HepG2 (cell line): Measurements from ENCODE around the gene VKORC1. TPM values are rescaled to one million over a fixed set of nuclear protein-coding genes. Genes with fewer than 3 reads are reported as not detected.
A peak's percentile ranks its signal among the peaks of the same experiment; 100 is the strongest.

Experiments used
- CEBPZ ChIP-seq: IDR thresholded peaks from 2 replicates; pipeline ENCODE4 v1.6.1; 2012; ENCODE audit warnings: low read length, improper control_type of control experiment
- CHCHD3 ChIP-seq: sonication (generic); formaldehyde crosslinking; IDR thresholded peaks from 2 replicates; pipeline ENCODE4 v1.8.0; 2022; ENCODE audit warnings: mild to moderate bottlenecking, missing genetic modification reagents, moderate library complexity
- GPBP1L1 ChIP-seq: sonication (generic); formaldehyde crosslinking; IDR thresholded peaks from 2 replicates; pipeline ENCODE4 v1.5.0; 2020; ENCODE audit warnings: mild to moderate bottlenecking, missing genetic modification reagents
- GZF1 ChIP-seq: sonication (generic); formaldehyde crosslinking; IDR thresholded peaks from 2 replicates; pipeline ENCODE4 v1.5.1; 2020; ENCODE audit warnings: mild to moderate bottlenecking, missing genetic modification reagents
- ISL2 ChIP-seq: sonication (generic); formaldehyde crosslinking; IDR thresholded peaks from 2 replicates; pipeline ENCODE4 v1.5.0; 2020; ENCODE audit warnings: missing genetic modification reagents
- SIX1 ChIP-seq: sonication (generic); formaldehyde crosslinking; IDR thresholded peaks from 2 replicates; pipeline ENCODE4 v1.4.0; 2020; ENCODE audit warnings: missing genetic modification reagents, borderline replicate concordance
- SOX13 ChIP-seq, 3 experiments: fragments of 450-650 bp in 1 of 3; sonication (generic) in 1 of 3; formaldehyde crosslinking in 1 of 3; IDR thresholded peaks in 2 of 3; conservative IDR thresholded peaks in 1 of 3; 2 replicates each; pipeline versions ENCODE4 v1.5.0 to v1.6.1; 2016 to 2020; ENCODE audit warnings: antibody characterized with exemption in 1 of 3, mild to moderate bottlenecking in 1 of 3, missing compliant biosample characterization in 1 of 3, missing genetic modification reagents in 1 of 3, moderate library complexity in 1 of 3
- ZBTB3 ChIP-seq: sonication (generic); formaldehyde crosslinking; IDR thresholded peaks from 2 replicates; pipeline ENCODE4 v1.4.0; 2020; ENCODE audit warnings: low read depth, mild to moderate bottlenecking, moderate library complexity, missing genetic modification reagents, borderline replicate concordance
- ZFY ChIP-seq: sonication (generic); formaldehyde crosslinking; IDR thresholded peaks from 2 replicates; pipeline ENCODE4 v1.4.0; 2020; ENCODE audit warnings: missing genetic modification reagents
- ZNF160 ChIP-seq: sonication (generic); formaldehyde crosslinking; IDR thresholded peaks from 2 replicates; pipeline ENCODE4 v1.8.0; 2022; ENCODE audit warnings: mild to moderate bottlenecking, inconsistent platforms, missing genetic modification reagents
- ZNF17 ChIP-seq: sonication (generic); formaldehyde crosslinking; IDR thresholded peaks from 2 replicates; pipeline ENCODE4 v1.5.0; 2020; ENCODE audit warnings: mild to moderate bottlenecking, missing genetic modification reagents
- ZNF180 ChIP-seq: sonication (generic); formaldehyde crosslinking; IDR thresholded peaks from 2 replicates; pipeline ENCODE4 v1.4.0; 2020; ENCODE audit warnings: low read depth, missing genetic modification reagents, borderline replicate concordance
- ZNF260 ChIP-seq: sonication (generic); formaldehyde crosslinking; IDR thresholded peaks from 2 replicates; pipeline ENCODE4 v1.4.0; 2020; ENCODE audit warnings: missing genetic modification reagents, low read depth, mild to moderate bottlenecking, borderline replicate concordance
- ZNF503 ChIP-seq: sonication (generic); formaldehyde crosslinking; IDR thresholded peaks from 2 replicates; pipeline ENCODE4 v1.4.0; 2020; ENCODE audit warnings: missing genetic modification reagents
- ZNF562 ChIP-seq: sonication (generic); formaldehyde crosslinking; IDR thresholded peaks from 2 replicates; pipeline ENCODE4 v1.8.0; 2022; ENCODE audit warnings: missing genetic modification reagents, borderline replicate concordance
- ZNF572 ChIP-seq: sonication (generic); formaldehyde crosslinking; IDR thresholded peaks from 2 replicates; pipeline ENCODE4 v1.5.1; 2020; ENCODE audit warnings: mild to moderate bottlenecking, missing genetic modification reagents
- ZNF614 ChIP-seq: IDR thresholded peaks from 2 replicates; pipeline ENCODE4 v1.6.1; 2018; ENCODE audit warnings: missing biosample characterization, missing genetic modification reagents, inconsistent platforms, borderline replicate concordance
- ZNF800 ChIP-seq: sonication (generic); formaldehyde crosslinking; IDR thresholded peaks from 2 replicates; pipeline ENCODE4 v1.4.0; 2020; ENCODE audit warnings: missing genetic modification reagents
- ZNF839 ChIP-seq: sonication (generic); formaldehyde crosslinking; IDR thresholded peaks from 2 replicates; pipeline ENCODE4 v1.4.0; 2020; ENCODE audit warnings: missing genetic modification reagents, mild to moderate bottlenecking, borderline replicate concordance
- polyA plus RNA-seq, 8 experiments: library from polyadenylated mRNA; depleted of rRNA in 3 of 8; stranded (reverse) in 7 of 8; unstranded in 1 of 8; fragments of >200 nt; fragmentation: Illumina TruSeq in 4 of 8; extraction: Trizol in 4 of 8; gene quantifications; 2 replicates each; pipeline versions ENCODE4 v1.2.1 to v1.2.3, GENCODE V29; 2011 to 2016; ENCODE audit warnings: low read depth in 4 of 8, missing spikeins in 1 of 8, mixed read lengths in 1 of 8; ENCODE audit not compliant: insufficient read depth in 1 of 8
- total RNA-seq, 5 experiments: library from RNA; depleted of rRNA; stranded (reverse); fragments of >200 nt; fragmentation: Illumina TruSeq; extraction: Trizol; gene quantifications; 2 replicates each; pipeline ENCODE4 v1.2.3, GENCODE V29; 2016; ENCODE audit warnings: low read depth in 1 of 5

The VKORC1 gene
- total and polyA plus RNA-seq, 2 of the 13 experiments (the other 11 are each of a cell fraction or from before 2014, with no cell fraction given) = 141 to 615 TPM

- TF ChIP-seq CEBPZ (no peak), ISL2 (CRISPR knock-in tag) (peak; percentile 65; the same call in 1 of the 2 replicates), ZNF839 (CRISPR knock-in tag) (no peak), ZNF572 (CRISPR knock-in tag) (peak; percentile 99), ZNF503 (CRISPR knock-in tag) (no peak; the same call in 1 of the 2 replicates), GZF1 (CRISPR knock-in tag) (no peak; the same call in 1 of the 2 replicates), ZNF614 (peak; percentile 40; the same call in 1 of the 2 replicates), GPBP1L1 (no peak), SOX13 (IDR thresholded peaks at IDR 0.05) (peak; percentile 51; the same call in 1 of the 2 replicates), SOX13 (CRISPR knock-in tag; conservative IDR thresholded peaks at IDR 0.05 in 1 of 2, IDR thresholded peaks at IDR 0.05 in 1 of 2) (peak; percentile 62 to 74; a peak in 2 of 4 replicates), ZNF180 (no peak; the same call in 1 of the 2 replicates), ZNF260 (CRISPR knock-in tag) (no peak), ZBTB3 (CRISPR knock-in tag) (peak; percentile 61; the same call in 1 of the 2 replicates), ZNF800 (peak; percentile 70; the same call in 1 of the 2 replicates), ZFY (CRISPR knock-in tag) (no peak), SIX1 (CRISPR knock-in tag) (0 out of 2 replicates have a peak, but pooled peaks have one; percentile 47), CHCHD3 (CRISPR knock-in tag) (peak; percentile 38; the same call in 1 of the 2 replicates), ZNF562 (CRISPR knock-in tag) (no peak), ZNF17 (no peak), ZNF160 (CRISPR knock-in tag) (peak; percentile 37; the same call in 1 of the 2 replicates)
These were observed 20.4 kb downstream of the VKORC1 start, which contains the start of the genes ZNF646 and ZNF668 (continued) for GRCh38 chr16:31073970-31074813.
